ENCODE data around the gene TMEM174. TPM values are rescaled to one million over a fixed set of nuclear protein-coding genes. Genes with fewer than 3 reads are reported as not detected.
"Not testable (repeated sequence)": the region's sequence is repeated elsewhere in the genome, so short reads cannot be mapped to it uniquely, and the experiment has no call there.

TMEM174 gene
- total RNA-seq, 1 donor from 2014 or later = not detected

- no peak for FAIRE-seq
- peak; percentile 77 to 89 for DNase-seq (ENCODE audit: low spot score in 2 of 2)
These were observed 43.1 kb downstream of the TMEM174 start for GRCh38 chr5:73215891-73216610.

GRCh38 chr5:73218552-73219171 is 45.7 kb downstream of the TMEM174 start:
- DNase-seq (ENCODE audit: low spot score in 2 of 2) (no peak), FAIRE-seq (no peak)

GRCh38 chr5:73219336-73219735 is 46.3 kb downstream of the TMEM174 start:
- FAIRE-seq = not testable (repeated sequence)

GRCh38 chr5:73221161-73221560 is 48.2 kb downstream of the TMEM174 start:
- FAIRE-seq = no peak
- no peak for DNase-seq (ENCODE audit: low spot score in 2 of 2)

More at GRCh38 chr5:73219336-73219735, 46.3 kb downstream of the TMEM174 start:
- DNase-seq (ENCODE audit: low spot score in 2 of 2) = not testable (repeated sequence)

GRCh38 chr5:73221726-73222125 is 48.7 kb downstream of the TMEM174 start:
- FAIRE-seq = no peak

GRCh38 chr5:73222173-73222572 is 49.2 kb downstream of the TMEM174 start:
- no peak for DNase-seq (ENCODE audit: low spot score in 2 of 2)
- no peak for FAIRE-seq

More at GRCh38 chr5:73221726-73222125, 48.7 kb downstream of the TMEM174 start:
- DNase-seq (ENCODE audit: low spot score in 2 of 2) = no peak

Other genes starting within 250 kb of the TMEM174 start
- 59.9 TPM for gene FCHO2, start 217.2 kb upstream of the TMEM174 start, total RNA-seq
- gene TMEM171, start 52.6 kb upstream of the TMEM174 start, total RNA-seq = 0.41 TPM